Ishikawa (cell line): ENCODE measurements around the gene MLLT10.

Experiments used
- CREB1 ChIP-seq: IDR thresholded peaks from 2 replicates; pipeline ENCODE4 v1.6.1; 2012; ENCODE audit warnings: low read depth
- MAX ChIP-seq: IDR thresholded peaks from 2 replicates; pipeline ENCODE4 v1.6.1; 2012
- REST ChIP-seq: IDR thresholded peaks from 2 replicates; pipeline ENCODE4 v1.6.1; 2012; ENCODE audit warnings: low read depth, mild to moderate bottlenecking
- TCF12 ChIP-seq: IDR thresholded peaks from 2 replicates; pipeline ENCODE4 v1.6.1; 2012; ENCODE audit warnings: low read depth

GRCh38 chr10:21602313-21602712 is 68.3 kb downstream of the MLLT10 start:
- no peak for TF ChIP-seq CREB1
- no peak for TF ChIP-seq MAX
- no peak for TF ChIP-seq REST
- no peak for TF ChIP-seq TCF12
